ENCODE results near the gene GNAS.
"Not testable (repeated sequence)": the region's sequence is repeated elsewhere in the genome, so short reads cannot be mapped to it uniquely, and the experiment has no call there.

The GNAS gene

GRCh38 chr20:58828804-58829203 lies 23.7 kb upstream of the GNAS start:
- DNase-seq: not testable (repeated sequence)

DNA sequence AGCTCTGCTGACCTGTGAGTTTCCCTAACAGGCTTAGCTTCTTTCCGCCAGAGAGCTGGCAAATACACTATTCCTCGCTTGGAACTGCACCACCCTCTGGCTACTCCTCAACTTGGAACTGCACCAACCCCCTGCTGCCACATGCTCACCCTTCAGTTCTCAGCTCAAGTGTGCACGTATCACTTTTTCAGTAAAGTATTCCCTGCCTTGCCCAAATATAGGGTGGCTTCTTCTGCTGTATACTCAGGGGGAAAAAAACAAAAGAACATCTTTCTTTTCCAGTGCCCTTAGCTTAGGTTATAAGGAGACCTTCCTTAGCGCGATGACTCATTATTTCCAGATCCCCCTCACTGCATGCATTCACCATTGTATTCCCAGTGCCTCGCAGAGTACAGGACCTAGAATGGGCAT lies 23.0 kb upstream of the GNAS start:
- peak; percentile 16 for DNase-seq

- no peak for DNase-seq
These were observed 20.1 kb upstream of the GNAS start for GRCh38 chr20:58832457-58832856.

GRCh38 chr20:58833921-58834320 lies 18.6 kb upstream of the GNAS start:
- no peak for DNase-seq

DNA sequence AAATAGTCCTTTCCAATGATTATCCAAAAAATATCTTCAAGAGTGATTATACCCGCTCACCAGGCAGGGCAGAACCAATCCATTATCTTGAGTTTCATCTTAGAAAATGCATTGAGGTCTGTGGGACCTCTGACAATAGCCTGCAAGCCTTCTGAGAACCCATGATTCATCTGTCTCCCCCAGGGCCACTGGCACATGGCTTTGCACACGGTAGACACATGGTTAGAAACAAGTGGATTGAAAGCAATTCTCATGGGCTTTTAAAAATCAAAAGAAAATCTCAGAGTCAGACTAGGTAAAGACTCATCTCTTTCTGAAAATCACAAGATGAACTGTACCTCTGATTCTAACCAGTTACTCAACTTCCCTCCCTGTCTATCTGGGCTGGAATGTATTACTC lies 17.3 kb upstream of the GNAS start:
- DNase-seq: no peak

DNA sequence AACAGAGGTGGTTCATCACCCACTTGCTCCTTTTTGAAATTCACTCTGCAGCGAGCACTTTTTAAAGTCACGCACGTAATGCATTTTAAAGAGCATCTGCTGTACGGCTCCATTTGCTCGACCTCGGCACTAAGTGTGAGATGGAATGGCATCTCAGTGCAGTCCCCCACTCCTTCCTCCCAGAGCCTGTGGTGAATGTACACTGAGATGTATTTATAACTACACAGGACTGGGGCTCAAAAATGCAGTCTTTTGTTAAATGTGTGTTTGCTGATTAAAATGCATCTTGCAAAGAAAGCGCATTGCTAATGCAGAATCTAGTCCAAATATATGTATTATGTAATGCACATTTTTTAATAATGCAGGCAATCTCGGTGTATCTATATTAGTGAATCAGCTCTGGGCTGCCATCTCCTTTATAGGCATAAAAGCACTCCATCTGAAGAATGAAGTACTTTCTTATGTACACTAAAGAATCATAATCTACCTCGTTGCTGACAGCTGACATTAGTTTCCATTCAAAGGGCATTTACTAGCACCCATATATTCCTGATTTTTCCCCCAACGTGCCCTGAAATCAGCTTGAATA lies 15.8 kb upstream of the GNAS start:
- no peak for DNase-seq

DNA sequence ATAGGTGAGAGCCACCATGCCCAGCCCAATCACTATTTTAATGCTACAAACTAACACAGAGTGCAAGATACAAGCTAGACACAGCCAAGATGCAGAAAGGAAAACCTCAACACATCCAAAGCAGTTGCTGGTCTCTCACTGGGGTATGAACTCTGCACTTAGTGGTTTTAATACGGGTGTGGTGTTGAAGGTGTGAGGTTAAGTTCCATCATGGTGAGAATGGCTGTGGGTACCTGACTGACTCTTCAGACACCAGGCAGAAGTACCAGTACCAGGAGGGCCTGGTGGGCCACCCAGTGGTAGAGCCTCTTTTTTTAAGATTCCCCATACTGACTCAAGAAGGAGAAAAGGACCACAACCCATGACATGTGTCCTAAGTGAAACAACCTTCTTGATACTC lies 14.8 kb upstream of the GNAS start:
- no peak for DNase-seq

DNA sequence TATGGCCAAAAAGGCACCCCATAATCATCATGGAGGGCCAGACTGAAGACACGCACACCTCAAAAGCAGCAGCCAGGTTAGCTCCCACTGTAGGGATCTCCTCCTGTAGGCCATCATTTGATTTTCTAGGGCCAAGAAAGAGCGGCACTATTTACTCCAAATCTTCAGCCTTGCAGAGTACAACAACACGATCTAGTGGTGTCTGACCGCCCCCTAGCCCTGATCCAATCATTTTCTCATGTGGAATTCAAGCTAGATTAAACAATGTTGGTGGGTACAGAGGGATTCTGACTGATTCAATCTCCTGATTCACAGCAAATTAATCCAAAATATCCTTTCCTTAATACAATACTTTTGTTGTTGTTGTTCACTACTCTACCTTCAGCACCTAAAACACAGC lies 14.3 kb upstream of the GNAS start:
- DNase-seq: no peak

GRCh38 chr20:58839474-58839874 lies 13.0 kb upstream of the GNAS start:
- peak; percentile 13 for DNase-seq

GRCh38 chr20:58839991-58840747 lies 12.3 kb upstream of the GNAS start:
- DNase-seq: no peak

- DNase-seq: no peak
These were observed 11.5 kb upstream of the GNAS start for GRCh38 chr20:58840816-58841538.

GRCh38 chr20:58841539-58842264 lies 10.8 kb upstream of the GNAS start:
- no peak for DNase-seq

DNA sequence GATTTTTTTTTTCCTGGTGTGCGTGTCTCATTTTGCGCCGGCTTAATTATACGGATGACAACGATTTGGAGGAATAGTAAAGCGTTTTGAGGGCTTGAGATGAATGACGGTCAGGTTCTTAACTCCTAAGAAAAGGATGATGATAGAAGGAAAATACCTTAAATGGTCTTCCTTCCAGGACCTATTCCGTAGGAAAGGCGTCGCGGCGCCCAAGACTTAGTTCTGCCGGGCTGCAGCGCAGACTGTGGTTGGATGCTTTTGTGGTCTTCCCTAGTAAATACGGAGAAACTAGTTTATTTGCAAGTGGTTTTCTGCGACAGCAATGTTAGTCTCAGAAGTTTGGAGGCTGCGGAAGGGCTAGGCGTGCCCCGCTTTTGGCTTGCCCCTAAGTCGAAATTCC lies 10.2 kb upstream of the GNAS start:
- no peak for DNase-seq

- no peak for DNase-seq
These were observed 9.4 kb upstream of the GNAS start for GRCh38 chr20:58843128-58843556.

DNA sequence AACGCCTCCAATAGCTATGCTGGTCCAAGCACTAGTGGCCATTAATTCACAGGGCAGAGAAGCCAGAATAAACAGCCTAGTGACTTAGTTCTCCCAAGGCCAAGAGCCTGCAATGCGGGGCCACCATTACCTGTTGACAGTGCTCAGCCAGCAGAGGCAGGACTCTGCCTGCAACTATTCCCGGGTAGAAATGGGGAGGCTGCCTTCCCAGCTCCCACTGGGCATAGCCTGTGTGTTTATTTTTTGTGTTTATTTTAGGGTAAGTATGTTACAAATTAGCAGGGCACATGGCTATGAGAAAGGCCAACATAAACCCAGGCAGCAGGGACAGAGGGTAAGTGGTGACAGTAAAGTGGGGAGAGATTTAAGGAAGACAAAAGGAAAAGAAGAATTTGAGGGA lies 6.8 kb upstream of the GNAS start:
- DNase-seq: no peak

DNA sequence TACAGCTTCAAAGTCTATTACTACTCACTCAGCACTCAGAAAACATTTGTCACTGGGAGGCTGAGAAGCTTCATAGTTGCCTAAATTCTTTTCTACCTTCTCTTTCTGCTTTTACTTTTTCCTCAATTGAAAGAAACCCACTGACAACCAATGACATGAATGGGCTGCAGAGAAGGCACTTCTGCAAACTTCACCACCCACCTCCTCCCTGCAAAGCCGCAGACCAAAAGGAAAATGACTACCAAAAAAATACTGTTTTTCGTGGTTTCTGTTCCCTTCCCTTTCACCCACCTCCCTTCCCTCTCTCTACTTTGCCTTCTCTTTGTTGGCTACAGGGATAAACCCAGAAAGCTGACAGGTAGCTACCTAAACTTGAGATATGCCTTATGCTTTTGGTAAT lies 5.1 kb upstream of the GNAS start:
- no peak for DNase-seq

DNA sequence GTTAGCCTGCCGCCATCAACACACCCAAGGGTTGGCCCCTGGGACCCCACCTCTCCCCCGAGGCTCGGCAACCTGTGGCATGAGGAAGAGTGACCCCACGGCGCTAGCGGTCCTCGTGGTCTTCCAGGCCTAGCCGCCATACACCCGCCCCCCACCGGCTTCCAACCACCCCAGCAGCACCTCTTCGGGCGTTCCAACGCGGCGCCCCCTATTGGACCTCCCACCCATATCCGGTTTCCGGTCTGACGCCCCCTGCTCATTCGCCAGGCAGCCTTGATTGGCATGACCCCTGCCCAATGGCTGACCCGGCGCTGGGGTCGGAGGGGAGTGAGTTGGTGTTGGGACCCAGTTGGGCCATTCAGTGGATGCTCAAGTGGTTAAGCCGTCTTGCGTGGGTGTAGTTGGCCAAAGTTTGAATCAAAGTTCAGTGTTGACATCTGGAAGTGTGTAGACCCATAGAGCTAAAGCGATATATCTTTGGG lies 1.8 kb upstream of the GNAS start, which contains the start of gene GNAS-AS1:
GNAS-AS1 (minus strand) TSS at position 210 of the 482 bp plus-strand sequence.
- no peak for DNase-seq

DNA sequence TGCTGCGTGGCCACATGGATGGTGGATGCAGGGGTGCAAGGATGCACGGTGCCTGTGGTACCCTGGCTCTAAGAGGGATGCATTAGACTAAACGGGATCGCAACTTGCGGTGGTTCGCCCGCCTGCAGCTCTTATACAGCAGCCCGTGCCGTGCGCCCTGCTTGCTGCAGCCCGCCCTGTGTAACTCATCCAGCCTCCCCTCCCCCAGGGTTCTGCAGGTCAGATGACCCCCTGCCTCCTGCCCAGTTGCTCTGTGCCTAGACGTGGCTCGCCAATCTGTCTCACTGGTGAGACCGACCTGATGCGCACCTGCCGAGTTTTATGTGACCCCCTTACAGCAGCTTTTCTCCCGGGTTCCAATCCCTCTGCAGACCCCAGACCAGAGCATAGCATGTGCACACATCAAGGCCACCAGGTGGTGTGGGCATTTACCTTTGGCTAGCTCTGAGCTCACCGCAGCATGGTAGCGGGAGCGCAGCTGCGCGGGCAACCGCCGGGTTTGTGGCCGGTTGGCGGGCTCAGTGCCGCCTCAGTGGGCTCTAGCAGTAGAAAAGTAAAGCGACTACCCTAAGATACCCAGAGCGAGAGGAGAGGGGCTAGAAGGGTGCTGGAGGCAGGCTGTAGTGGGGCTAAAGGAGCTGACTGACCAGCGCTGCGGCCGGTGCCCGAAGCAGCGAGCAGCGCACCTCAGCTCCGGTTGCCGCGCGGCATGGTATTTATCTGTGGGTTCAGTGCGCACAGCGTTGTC lies 1.1 kb upstream of the GNAS start:
- no peak for DNase-seq

GRCh38 chr20:58851969-58852458 lies 502 bp upstream of the GNAS start:
- no peak for DNase-seq

DNA sequence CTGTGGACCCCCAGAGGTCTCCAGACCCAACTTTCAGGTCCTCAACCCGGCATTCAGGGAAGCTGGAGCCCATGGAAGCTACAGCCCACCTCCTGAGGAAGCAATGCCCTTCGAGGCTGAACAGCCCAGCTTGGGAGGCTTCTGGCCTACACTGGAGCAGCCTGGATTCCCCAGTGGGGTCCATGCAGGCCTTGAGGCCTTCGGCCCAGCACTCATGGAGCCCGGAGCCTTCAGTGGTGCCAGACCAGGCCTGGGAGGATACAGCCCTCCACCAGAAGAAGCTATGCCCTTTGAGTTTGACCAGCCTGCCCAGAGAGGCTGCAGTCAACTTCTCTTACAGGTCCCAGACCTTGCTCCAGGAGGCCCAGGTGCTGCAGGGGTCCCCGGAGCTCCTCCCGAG lies 950 bp downstream of the GNAS start:
- DNase-seq: no peak

GRCh38 chr20:58853976-58854637 lies 1.6 kb downstream of the GNAS start:
- no peak for DNase-seq
